ENCODE measurements around the gene RPUSD1. TPM values are rescaled to one million over a fixed set of nuclear protein-coding genes. Genes with fewer than 3 reads are reported as not detected.
"Not testable (repeated sequence)": the region's sequence is repeated elsewhere in the genome, so short reads cannot be mapped to it uniquely, and the experiment has no call there.

The RPUSD1 gene
- total and polyA plus RNA-seq, 12 donors: 1.1 to 40.1 (median 20.4) TPM

DNA sequence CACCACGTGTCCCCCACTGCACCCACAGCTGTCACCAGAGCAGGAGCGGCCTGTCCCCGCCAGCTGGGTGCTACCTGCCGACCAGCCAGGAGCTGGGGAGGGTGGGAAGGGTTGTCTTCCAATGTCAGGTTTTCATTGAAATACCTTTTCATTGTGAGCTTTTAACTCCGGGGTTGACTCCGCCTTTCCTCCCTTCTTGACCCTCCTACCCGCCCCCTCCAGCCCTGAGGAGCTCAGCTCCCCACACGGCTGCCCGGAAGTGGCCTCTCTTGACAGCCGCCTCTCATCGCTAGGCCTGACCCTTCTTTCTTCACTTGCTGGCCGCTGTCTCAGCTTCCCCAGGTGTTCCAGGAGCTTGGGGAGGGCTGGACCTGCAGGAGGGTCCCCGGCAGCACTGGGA lies 33.6 kb upstream of the RPUSD1 start:
- 75 to 81% (median 79%) methylated on average over 9 to 13 of the region's 13 CpGs for WGBS, 4 donors
- peaks cover 8 to 11% of the 10 kb centered on the region in 2 donors for H3K4me1 ChIP-seq (replicated peaks in 1 of 2)
- H3K27me3 ChIP-seq: peaks cover 10% of the 10 kb centered on the region
- TF ChIP-seq, protein P1, sequence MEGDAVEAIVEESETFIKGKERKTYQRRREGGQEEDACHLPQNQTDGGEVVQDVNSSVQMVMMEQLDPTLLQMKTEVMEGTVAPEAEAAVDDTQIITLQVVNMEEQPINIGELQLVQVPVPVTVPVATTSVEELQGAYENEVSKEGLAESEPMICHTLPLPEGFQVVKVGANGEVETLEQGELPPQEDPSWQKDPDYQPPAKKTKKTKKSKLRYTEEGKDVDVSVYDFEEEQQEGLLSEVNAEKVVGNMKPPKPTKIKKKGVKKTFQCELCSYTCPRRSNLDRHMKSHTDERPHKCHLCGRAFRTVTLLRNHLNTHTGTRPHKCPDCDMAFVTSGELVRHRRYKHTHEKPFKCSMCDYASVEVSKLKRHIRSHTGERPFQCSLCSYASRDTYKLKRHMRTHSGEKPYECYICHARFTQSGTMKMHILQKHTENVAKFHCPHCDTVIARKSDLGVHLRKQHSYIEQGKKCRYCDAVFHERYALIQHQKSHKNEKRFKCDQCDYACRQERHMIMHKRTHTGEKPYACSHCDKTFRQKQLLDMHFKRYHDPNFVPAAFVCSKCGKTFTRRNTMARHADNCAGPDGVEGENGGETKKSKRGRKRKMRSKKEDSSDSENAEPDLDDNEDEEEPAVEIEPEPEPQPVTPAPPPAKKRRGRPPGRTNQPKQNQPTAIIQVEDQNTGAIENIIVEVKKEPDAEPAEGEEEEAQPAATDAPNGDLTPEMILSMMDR (IDR thresholded peaks at IDR 0.05): no peak
- no peaks in the 10 kb centered on the region for H3K36me3 ChIP-seq (replicated peaks in 1 of 2)
- H3K27ac ChIP-seq: no peak overlapping the region
- H3K4me3 ChIP-seq: no peak overlapping the region
- intact Hi-C loops (cut with DNase I): no loop called here
- no peaks in the 10 kb centered on the region for H3K9me3 ChIP-seq (replicated peaks in 1 of 3)
- no peak for DNase-seq

DNA sequence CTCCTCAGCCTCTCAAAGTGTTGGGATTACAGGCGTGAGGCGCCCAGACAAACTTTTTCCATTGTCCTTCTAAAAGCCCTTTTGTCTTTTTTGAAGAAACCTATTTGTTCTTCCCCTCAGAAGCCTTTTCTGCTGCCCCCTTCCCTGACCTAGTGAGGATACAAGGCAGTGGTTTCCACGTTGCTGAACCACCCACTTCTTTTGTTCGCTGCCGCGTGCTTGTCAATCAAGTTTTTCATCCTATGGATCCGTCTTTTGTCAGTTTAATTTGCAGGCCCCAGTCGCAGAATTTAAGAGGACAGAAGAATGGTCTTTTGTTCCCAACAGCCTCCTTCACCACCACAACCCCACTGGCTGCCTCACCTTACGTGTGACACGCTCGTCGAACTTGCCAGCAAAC lies 32.6 kb upstream of the RPUSD1 start:
- Histone ChIP-seq H3K36me3 (replicated peaks in 1 of 2) (no peaks in the 10 kb centered on the region), H3K4me3 (no peak overlapping the region), H3K27ac (no peak overlapping the region), H3K9me3 (replicated peaks in 1 of 3) (no peaks in the 10 kb centered on the region), H3K4me1 (replicated peaks in 1 of 2) (peaks cover 8 to 10% of the 10 kb centered on the region in 2 donors), H3K27me3 (peaks cover 16% of the 10 kb centered on the region)
- TF ChIP-seq POLR2A (IDR thresholded peaks at IDR 0.05): no peak
- TF ChIP-seq, protein P1 (IDR thresholded peaks at IDR 0.05): no peak
- intact Hi-C loops (cut with DNase I): no loop called here
- 83 to 94% (median 88%) methylated on average over 12 of the region's 12 CpGs for WGBS, 4 donors
- no peak for DNase-seq

DNA sequence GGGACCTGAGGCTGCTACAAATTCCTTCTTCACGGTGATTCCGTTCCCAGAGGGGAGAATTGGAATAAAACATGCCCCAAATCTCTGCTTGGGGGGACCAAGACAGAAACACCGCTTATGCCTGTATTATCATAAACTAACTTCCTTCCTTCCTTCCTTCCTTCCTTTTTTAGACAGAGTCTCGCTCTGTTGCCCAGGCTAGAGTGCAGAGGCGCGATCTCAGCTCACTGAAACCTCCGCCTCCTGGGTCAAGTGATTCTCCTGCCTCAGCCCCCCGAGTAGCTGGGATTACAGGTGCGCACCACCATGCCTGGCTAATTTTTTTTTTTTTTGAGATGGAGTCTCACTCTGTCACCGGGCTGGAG lies 31.8 kb upstream of the RPUSD1 start:
- H3K4me1 ChIP-seq (replicated peaks in 1 of 2); H3K27ac ChIP-seq; H3K36me3 ChIP-seq (replicated peaks in 1 of 2); DNase-seq; intact Hi-C loops (cut with DNase I); H3K4me3 ChIP-seq; H3K9me3 ChIP-seq (replicated peaks in 1 of 3): not testable (repeated sequence)
- WGBS, 4 donors: 63 to 79% (median 70%) methylated on average over 10 of the region's 10 CpGs
- H3K27me3 ChIP-seq: peaks cover 16% of the 10 kb centered on the region

DNA sequence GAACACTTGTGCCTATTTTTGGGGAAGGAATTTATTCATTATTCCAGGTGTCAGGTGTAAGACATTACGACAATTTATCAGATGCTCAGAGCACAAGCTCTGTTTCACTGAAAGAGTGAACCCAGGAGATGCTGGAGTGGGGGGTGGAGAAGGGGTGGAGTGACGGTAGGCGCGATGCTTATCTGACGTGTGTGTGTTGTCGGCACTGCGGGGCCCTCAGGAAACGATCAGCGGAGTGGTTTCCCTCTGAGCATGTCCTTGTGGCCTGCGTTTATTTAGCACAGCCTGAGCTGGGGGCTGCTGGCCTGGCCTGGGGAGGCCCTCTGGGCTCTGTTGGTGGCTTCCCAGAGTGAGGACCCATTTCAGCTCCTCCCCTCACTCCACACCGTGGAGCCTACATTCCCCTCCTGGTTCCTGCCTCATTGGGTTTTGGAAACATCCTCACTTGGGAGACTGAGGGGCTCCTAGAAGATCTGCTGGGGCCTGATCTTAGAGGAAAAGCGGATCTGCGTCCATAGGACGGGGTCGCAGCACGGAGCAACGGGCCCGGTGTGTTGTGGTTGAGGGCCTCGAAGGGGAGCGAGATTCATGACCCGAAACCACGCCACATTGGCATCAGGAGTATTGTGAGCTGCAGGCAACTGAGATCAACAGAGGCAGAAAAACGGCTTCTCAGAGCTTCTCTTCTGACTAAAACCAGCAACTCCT lies 31.3 kb upstream of the RPUSD1 start:
- WGBS, 4 donors: 53 to 68% (median 64%) methylated on average over 15 to 23 of the region's 23 CpGs
- no peaks in the 10 kb centered on the region for H3K4me1 ChIP-seq (replicated peaks in 1 of 2)
- TF ChIP-seq POLR2A (IDR thresholded peaks at IDR 0.05): no peak
- TF ChIP-seq, protein P1 (IDR thresholded peaks at IDR 0.05): no peak
- H3K4me3 ChIP-seq: no peak overlapping the region
- no peak for DNase-seq
- peaks cover 16% of the 10 kb centered on the region for H3K27me3 ChIP-seq
- H3K27ac ChIP-seq: no peak overlapping the region
- no peaks in the 10 kb centered on the region for H3K36me3 ChIP-seq (replicated peaks in 1 of 2)
- intact Hi-C loops (cut with DNase I): loop anchor here in 1 of 2 donors (5.0 kb wide), 1 partner anchor 278 kb away; the partner anchor contains the start of gene C1QTNF8
- no peaks in the 10 kb centered on the region for H3K9me3 ChIP-seq (replicated peaks in 1 of 3)

DNA sequence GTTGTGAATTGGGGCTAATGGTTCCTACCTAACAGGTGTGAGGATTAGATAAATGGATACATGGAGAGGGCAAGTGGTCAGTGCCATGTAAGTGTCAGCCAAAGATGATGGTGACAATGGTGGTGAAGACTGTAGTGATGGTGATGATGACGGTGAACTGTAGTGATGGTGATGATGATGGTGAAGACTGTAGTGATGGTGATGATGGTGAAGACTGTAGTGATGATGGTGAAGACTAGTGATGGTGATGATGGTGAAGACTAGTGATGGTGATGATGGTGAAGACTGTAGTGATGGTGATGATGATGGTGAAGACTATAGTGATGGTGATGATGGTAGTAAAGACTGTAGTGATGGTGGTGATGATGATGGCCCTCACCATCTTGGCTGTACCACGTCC lies 30.4 kb upstream of the RPUSD1 start:
- Histone ChIP-seq H3K27ac (no peak overlapping the region), H3K4me3 (no peak overlapping the region), H3K4me1 (replicated peaks in 1 of 2) (peaks cover 0 to 2% of the 10 kb centered on the region in 2 donors), H3K36me3 (replicated peaks in 1 of 2) (no peaks in the 10 kb centered on the region), H3K27me3 (peaks cover 21% of the 10 kb centered on the region), H3K9me3 (replicated peaks in 1 of 3) (no peaks in the 10 kb centered on the region)
- 59 to 85% (median 75%) methylated on average over 2 of the region's 2 CpGs for WGBS, 4 donors
- intact Hi-C loops (cut with DNase I): loop anchor here in 1 of 2 donors (5.0 kb wide), 1 partner anchor 279 kb away; the partner anchor contains the start of gene C1QTNF8
- DNase-seq: no peak
- TF ChIP-seq, protein P1 (IDR thresholded peaks at IDR 0.05): no peak
- TF ChIP-seq POLR2A (IDR thresholded peaks at IDR 0.05): no peak
